Activated CD8-positive, alpha-beta memory T cell treated with anti-CD3 and anti-CD28 coated beads for 36 hours (primary cell): Measurements from ENCODE around the gene ABLIM2. TPM values are rescaled to one million over a fixed set of nuclear protein-coding genes. Genes with fewer than 3 reads are reported as not detected.

Experiments used
- CTCF ChIA-PET: fragments of 350-600 bp; sonication (Branson Sonifier 250); formaldehyde crosslinking; loops from one replicate; lab custom pipeline; 2021; ENCODE audit warnings: antibody characterized with exemption; lab: Charles Lee
- POLR2A ChIA-PET: fragments of 350-600 bp; sonication (Branson Sonifier 250); formaldehyde crosslinking; loops from one replicate; lab custom pipeline; 2021; ENCODE audit warnings: antibody characterized with exemption; lab: Charles Lee
- total RNA-seq, 2 experiments: library from RNA; stranded (reverse); gene quantifications; one replicate each; pipeline ENCODE4 v1.2.3, GENCODE V29; 2021

ABLIM2 gene
- total RNA-seq, 2 experiments from 2014 or later = 0.32 to 0.63 TPM

DNA sequence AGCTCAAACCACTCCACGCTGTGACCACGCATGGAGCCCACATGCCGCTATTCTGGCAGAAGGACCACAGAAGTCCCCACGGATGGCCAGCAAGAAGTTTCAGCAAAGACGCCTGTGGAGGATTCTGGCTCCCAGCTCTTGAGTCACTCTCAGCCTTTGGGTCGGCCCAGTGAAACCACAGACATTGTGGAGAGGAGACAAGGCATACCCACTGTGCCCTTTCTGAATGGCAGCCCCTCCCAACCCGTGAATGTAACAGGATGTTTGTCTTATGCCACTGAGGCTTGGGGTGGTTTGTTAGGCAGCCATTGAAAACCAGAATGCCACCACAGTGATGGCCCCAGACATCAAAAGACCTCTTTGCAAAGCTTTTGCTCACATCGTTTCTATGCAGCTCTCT, 42.7 kb downstream of the ABLIM2 start:
- ChIA-PET POLR2A (interaction anchor here (0.6 kb wide), 1 partner anchor 11 kb away, joined by 4 read pairs; no protein-coding TSS in a partner anchor), CTCF (no interaction called here)

GRCh38 chr4:8115203-8115520, 43.5 kb downstream of the ABLIM2 start:
- ChIA-PET CTCF (no interaction called here), POLR2A (no interaction called here)

GRCh38 chr4:8114456-8115202, 44.0 kb downstream of the ABLIM2 start:
- ChIA-PET CTCF (no interaction called here), POLR2A (no interaction called here)

DNA sequence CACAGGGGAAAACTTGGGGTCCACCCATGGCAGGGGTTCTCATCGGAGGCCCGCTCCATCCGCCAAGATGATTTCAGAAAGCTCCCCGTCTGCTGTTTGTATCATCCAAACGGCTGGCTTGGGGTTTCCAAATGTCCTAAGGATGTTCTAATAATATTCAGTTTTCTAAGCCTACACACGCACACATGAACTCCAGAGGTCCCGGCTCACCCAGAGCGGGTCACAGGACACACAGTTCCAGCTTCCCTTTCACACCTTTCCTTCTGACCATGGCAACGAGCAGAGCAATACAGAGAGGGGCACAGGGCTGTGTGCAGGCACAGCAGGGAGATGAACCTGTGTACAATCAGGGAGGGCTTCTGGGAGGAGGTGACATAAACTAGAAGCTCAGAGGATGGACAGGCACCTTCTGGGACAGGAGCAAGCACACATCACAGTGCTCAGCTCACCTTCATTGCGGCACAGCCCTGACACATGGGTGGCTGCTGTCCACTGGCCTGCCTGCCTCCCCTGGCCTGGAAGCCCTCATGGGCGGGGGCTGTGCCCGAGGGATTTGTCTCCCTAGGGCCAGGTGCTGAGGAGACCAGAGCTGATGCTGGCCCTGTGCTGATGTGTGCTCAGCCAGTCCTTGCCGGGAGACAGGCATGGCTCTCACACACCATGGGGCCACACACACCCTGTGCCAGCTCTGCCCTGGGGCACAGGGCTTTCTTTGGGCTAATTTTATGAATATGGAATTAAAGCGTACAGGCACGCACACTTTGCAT, 44.8 kb downstream of the ABLIM2 start:
- POLR2A ChIA-PET = no interaction called here
- CTCF ChIA-PET = interaction anchor here (0.6 kb wide), 1 partner anchor 276 kb away, joined by 6 read pairs; no protein-coding TSS in a partner anchor

GRCh38 chr4:8112672-8113071, 45.9 kb downstream of the ABLIM2 start:
- CTCF ChIA-PET = no interaction called here
- POLR2A ChIA-PET = no interaction called here

DNA sequence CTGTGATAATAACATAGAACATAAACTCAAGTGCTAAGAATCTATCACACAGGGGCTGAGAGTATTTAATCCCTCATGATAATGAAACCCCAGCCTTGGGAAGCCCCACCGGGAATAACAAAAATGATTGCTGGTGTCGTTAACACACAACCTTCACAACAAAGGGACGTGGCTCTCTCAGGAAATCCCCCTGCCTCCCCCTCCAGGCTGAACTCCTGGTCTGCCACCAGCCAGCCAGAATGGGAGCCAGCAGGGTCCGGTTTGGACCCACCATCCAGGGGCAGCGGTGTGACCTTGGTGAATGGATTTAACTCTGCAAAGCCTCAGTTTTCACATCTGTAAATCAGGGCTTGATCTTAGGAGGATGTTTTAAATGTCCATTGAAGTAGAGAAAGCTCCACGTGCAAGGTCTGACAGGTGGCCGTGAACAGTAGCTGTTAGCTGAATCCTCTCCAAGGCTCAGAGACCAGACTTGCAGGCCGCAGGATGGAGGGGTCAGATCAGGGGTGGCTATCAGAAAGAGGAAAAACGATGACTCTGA, 46.5 kb downstream of the ABLIM2 start:
- ChIA-PET CTCF (no interaction called here), POLR2A (no interaction called here)

- ChIA-PET POLR2A (no interaction called here), CTCF (no interaction called here)
These were observed 48.3 kb downstream of the ABLIM2 start for GRCh38 chr4:8110071-8110986.

DNA sequence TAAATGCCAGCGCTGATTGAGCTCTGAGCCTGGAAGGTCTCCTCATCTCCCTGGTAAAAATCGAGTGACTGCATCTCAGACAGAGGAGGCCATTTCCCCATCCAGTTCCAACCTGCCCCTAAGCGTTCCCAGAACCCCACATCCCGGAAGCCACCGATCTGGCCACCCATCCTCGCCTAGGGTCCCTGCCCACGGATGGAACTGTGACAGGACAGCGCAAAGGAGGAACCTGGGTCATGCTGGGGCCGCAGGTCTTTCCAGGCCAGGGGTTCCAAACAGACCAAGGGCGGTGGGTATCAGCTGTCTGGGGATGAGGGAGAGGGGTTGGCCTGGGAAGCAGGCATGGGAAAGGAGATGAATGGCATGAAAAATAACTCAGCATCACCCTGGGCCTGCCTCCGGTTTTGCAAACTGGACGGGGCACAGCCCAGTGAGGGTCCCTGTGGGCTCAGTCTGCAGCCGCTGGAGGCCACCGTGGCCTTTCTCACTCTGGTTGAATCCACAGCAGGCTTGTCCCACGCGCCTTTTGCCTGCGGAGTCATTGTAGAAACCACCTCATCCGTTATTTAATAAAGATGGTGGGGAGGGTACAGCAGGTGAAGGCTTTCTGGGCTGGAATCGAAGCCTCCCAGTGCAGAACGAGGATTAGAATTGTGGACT, 49.1 kb downstream of the ABLIM2 start:
- CTCF ChIA-PET = no interaction called here
- POLR2A ChIA-PET = no interaction called here

GRCh38 chr4:8108991-8109390, 49.6 kb downstream of the ABLIM2 start:
- ChIA-PET POLR2A (no interaction called here), CTCF (no interaction called here)

GRCh38 chr4:8108261-8108660, 50.4 kb downstream of the ABLIM2 start:
- CTCF ChIA-PET = no interaction called here
- POLR2A ChIA-PET = no interaction called here

GRCh38 chr4:8107146-8107657, 51.4 kb downstream of the ABLIM2 start:
- ChIA-PET POLR2A (no interaction called here), CTCF (no interaction called here)

GRCh38 chr4:8106451-8107025, 52.1 kb downstream of the ABLIM2 start:
- ChIA-PET CTCF (no interaction called here), POLR2A (no interaction called here)

DNA sequence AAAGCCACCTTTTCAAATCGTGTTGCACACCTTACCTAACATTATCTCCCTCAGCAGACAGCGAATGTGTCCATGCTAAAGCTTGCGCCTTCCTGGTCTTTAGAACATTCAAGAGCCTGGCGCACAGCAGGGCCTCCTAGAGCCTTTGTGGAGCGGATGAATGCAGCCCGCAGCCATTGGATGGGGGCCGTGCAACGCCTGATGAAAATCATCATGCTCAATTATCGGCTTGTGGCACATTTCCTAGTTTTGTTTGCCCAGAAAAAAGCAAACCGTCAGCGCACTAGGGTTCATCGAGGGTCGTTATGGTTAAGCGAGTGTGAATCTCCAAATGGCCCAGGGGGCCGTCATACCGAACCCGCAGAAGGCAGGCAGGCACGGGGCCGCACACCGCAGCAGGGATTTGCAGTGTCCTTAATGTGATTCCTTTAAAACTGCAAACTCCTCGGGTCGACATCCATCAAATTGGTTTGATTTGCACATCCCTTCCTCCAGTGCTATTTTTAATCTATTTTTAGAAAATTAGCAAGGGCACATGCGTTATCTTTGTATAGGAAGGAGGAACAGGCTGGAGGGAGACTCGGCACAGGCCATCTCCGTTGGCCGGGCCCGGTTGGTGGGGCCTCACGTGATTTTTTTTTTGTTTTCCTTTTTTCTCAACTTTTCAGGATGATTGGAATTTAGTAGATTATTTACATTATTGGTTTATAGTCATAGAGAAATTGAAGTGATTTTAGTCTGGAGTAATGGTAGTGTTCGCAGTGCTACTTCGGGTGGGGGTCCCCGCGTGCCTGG, 53.1 kb downstream of the ABLIM2 start:
- ChIA-PET CTCF (no interaction called here), POLR2A (no interaction called here)

GRCh38 chr4:8104491-8105305, 53.9 kb downstream of the ABLIM2 start:
- CTCF ChIA-PET = no interaction called here
- POLR2A ChIA-PET = no interaction called here

DNA sequence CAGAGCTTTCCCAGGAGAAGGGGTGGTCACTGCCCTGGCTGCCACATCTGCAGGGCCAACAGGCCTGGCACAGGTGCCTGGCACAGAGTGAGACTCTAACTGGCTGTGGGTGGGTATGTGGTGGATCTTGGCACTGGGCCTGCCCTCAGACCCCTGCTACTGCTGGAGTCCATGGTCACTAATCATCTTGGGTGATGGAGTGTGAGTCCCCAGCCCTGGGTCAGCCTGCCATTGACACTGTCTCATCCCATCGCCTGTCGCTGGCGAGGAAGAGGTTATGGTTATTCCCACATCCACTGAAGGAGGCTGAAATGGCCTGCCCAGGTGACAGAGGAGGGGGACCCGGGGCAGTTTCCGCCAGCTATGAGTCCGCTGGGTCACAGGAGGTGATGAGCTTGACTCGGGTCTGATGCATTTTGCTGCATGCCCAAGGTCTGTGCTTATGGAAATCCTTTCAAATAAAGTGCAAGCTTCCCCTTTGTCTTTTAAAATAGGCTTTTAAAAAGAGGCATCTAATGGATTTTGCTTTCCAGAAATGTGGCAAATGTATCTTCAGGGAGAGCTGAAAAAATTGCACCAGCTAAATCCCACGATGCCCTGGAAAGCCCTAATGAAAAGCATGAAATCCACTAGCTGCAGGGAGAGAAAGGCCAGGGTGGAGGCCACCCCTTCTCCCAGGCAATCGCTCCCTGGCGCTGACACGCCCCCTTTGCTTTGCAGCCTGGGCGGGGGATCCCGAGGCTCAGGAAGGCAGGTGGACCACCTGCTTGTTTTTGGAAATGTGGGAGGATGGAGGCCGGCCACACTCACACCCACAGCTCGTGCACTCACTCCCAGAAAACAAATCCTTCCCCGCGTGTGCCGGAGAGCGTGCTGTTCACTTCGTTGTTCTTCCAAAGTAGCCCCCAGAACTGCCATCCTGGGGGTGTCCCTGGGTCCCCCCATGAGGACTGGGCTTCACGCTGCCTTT, 54.9 kb downstream of the ABLIM2 start:
- POLR2A ChIA-PET = no interaction called here
- CTCF ChIA-PET = no interaction called here

- ChIA-PET CTCF (no interaction called here), POLR2A (no interaction called here)
These were observed 55.8 kb downstream of the ABLIM2 start for GRCh38 chr4:8102831-8103230.
